Measurements from ENCODE around the gene CEMIP. TPM values are rescaled to one million over a fixed set of nuclear protein-coding genes. Genes with fewer than 3 reads are reported as not detected.

CEMIP gene
- polyA plus RNA-seq, 1 experiment, result 725 TPM

DNA sequence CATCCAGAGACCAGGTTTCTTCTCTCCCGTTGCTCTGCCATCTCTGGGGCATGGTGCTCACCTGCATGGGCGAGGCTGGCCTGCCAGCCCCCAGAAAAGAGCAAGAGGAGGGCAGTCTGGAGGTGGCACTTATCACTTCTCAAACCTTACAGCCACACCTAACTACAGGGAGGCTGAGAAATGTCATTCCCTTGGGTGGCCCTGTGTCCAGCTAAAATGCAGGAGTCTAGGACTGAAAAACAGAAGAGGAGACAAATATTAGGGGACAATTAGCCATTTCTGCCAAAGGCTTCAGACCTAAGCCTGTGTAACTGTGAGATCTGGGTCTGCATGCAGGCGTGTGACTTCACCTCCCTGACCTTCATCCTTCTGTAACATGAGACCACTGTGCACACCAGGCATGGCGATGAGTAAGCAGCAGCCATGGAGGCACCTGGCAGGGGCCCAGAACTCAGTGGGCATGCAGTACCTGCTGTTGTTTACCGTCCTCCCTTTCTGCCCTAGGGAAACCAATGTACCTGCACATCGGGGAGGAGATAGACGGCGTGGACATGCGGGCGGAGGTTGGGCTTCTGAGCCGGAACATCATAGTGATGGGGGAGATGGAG is 127.1 kb downstream of the CEMIP start:
- ChIA-PET POLR2A (no interaction called here), CTCF (no interaction called here)
- DNase-seq (ENCODE audit: low read depth), result no peak
- no peaks in the 10 kb centered on the region for H3K27me3 ChIP-seq (ENCODE audit: control insufficient read depth, insufficient read depth, low read length)
- TF ChIP-seq, protein P1, sequence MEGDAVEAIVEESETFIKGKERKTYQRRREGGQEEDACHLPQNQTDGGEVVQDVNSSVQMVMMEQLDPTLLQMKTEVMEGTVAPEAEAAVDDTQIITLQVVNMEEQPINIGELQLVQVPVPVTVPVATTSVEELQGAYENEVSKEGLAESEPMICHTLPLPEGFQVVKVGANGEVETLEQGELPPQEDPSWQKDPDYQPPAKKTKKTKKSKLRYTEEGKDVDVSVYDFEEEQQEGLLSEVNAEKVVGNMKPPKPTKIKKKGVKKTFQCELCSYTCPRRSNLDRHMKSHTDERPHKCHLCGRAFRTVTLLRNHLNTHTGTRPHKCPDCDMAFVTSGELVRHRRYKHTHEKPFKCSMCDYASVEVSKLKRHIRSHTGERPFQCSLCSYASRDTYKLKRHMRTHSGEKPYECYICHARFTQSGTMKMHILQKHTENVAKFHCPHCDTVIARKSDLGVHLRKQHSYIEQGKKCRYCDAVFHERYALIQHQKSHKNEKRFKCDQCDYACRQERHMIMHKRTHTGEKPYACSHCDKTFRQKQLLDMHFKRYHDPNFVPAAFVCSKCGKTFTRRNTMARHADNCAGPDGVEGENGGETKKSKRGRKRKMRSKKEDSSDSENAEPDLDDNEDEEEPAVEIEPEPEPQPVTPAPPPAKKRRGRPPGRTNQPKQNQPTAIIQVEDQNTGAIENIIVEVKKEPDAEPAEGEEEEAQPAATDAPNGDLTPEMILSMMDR (IDR thresholded peaks at IDR 0.05; ENCODE audit: insufficient read depth, low read depth, low read length), result no peak
- peaks cover 66% of the 10 kb centered on the region for H3K36me3 ChIP-seq (ENCODE audit: control insufficient read depth, insufficient read depth, low read length)
- no peak overlapping the region for H3K4me3 ChIP-seq (ENCODE audit: low read depth, low read length)

DNA sequence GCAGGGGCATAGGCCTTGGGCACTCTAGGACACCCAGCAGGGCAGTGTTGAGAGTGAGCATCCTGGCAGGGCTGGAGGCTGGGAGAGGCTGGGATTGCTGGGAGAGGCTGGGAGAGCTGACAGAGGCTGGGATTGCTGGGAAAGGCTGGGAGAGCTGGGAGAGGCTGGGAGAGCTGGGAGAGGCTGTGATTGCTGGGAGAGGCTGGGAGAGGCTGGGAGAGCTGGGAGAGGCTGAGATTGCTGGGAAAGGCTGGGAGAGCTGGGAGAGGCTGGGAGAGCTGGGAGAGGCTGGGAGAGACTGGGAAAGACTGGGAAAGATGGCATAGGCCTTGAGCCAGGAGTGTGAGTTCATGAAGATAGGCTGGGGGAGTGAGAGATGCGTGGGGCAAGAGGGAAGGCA is 132.7 kb downstream of the CEMIP start:
- DNase-seq (ENCODE audit: low read depth), result no peak
- TF ChIP-seq, protein P1 (IDR thresholded peaks at IDR 0.05; ENCODE audit: insufficient read depth, low read depth, low read length), result no peak
- H3K4me3 ChIP-seq (ENCODE audit: low read depth, low read length), result no peak overlapping the region
- peaks cover 54% of the 10 kb centered on the region for H3K36me3 ChIP-seq (ENCODE audit: control insufficient read depth, insufficient read depth, low read length)
- H3K27me3 ChIP-seq (ENCODE audit: control insufficient read depth, insufficient read depth, low read length), result no peaks in the 10 kb centered on the region
- CTCF ChIA-PET, result interaction anchor here (0.6 kb wide), 1 partner anchor 223 kb away, joined by 3 read pairs; no protein-coding TSS in a partner anchor
- POLR2A ChIA-PET, result interaction anchor here (0.6 kb wide), 1 partner anchor 14 kb away, joined by 21 read pairs; no protein-coding TSS in a partner anchor

DNA sequence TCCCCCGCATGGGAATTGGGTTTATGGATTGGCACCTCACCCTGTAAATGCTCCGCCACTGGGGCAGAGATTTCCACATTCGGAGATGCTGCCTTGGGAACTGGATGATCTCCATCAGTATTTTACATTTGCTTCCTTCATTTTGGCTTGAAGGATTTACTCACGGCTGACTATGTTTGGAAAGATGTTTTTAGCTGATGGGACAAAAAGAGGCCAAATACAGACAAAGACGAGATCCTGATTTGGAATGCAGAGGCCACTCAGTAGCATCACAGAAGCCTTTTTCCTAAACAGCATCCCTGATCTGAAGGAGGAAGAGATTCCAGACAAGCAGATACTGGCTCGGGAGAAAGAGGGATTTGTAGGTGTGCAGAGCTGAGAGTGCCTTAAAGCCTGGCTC is 133.5 kb downstream of the CEMIP start:
- POLR2A ChIA-PET, result no interaction called here
- Histone ChIP-seq H3K4me3 (ENCODE audit: low read depth, low read length) (no peak overlapping the region), H3K27me3 (ENCODE audit: control insufficient read depth, insufficient read depth, low read length) (no peaks in the 10 kb centered on the region), H3K36me3 (ENCODE audit: control insufficient read depth, insufficient read depth, low read length) (peaks cover 55% of the 10 kb centered on the region)
- CTCF ChIA-PET, result no interaction called here
- TF ChIP-seq, protein P1 (IDR thresholded peaks at IDR 0.05; ENCODE audit: insufficient read depth, low read depth, low read length), result no peak
- no peak for DNase-seq (ENCODE audit: low read depth)

DNA sequence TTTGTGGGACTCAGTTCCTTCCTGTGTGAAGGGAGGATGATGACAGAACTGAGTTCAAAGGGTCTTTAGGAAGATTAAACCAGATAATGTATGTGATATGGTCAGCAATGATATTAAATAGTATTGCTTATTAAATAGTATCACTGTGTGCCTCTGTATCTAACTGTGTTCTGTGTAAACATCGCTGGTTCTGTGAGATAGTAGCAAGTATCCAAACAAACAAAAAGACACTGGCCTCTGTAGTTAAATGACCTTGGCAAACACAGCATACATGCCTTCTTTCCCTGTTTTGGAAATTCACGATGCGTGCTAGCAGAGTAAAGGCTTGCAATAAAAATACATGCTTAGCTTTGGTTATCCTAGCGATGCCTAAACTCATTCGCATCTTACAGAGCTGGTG is 134.4 kb downstream of the CEMIP start:
- POLR2A ChIA-PET, result no interaction called here
- no peaks in the 10 kb centered on the region for H3K27me3 ChIP-seq (ENCODE audit: control insufficient read depth, insufficient read depth, low read length)
- CTCF ChIA-PET, result no interaction called here
- DNase-seq (ENCODE audit: low read depth), result no peak
- TF ChIP-seq, protein P1 (IDR thresholded peaks at IDR 0.05; ENCODE audit: insufficient read depth, low read depth, low read length), result no peak
- no peak overlapping the region for H3K4me3 ChIP-seq (ENCODE audit: low read depth, low read length)
- H3K36me3 ChIP-seq (ENCODE audit: control insufficient read depth, insufficient read depth, low read length), result peaks cover 52% of the 10 kb centered on the region

DNA sequence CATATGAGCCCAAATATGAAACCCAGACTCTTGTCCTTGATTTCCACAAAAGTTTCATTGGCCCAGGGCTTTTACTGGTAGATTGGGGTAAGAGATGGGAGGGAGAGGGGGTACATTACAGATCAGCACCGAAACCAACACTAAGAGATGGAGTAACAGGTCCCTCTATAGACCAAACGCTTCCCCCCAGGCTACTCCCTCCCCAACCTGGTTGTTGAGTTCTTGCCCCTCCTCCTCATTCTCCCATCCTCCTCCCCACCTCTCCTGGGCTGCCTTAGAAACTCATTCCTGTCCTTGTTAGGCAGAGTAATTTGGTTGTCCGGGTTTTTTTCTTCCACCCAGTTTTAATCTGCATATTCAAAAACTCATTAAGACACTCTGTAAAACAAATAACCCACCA is 136.3 kb downstream of the CEMIP start:
- no peak for DNase-seq (ENCODE audit: low read depth)
- Histone ChIP-seq H3K36me3 (ENCODE audit: control insufficient read depth, insufficient read depth, low read length) (peaks cover 57% of the 10 kb centered on the region), H3K27me3 (ENCODE audit: control insufficient read depth, insufficient read depth, low read length) (no peaks in the 10 kb centered on the region), H3K4me3 (ENCODE audit: low read depth, low read length) (no peak overlapping the region)
- TF ChIP-seq, protein P1 (IDR thresholded peaks at IDR 0.05; ENCODE audit: insufficient read depth, low read depth, low read length), result no peak
- ChIA-PET POLR2A (interaction anchor here (0.7 kb wide), 1 partner anchor 19 kb away, joined by 3 read pairs; no protein-coding TSS in a partner anchor), CTCF (no interaction called here)

Measured in BJ (cell line).